Measurements from ENCODE around the gene RPTOR. TPM values are rescaled to one million over a fixed set of nuclear protein-coding genes. Genes with fewer than 3 reads are reported as not detected.

RPTOR gene
- total RNA-seq, 1 experiment from 2014 or later = 66.7 TPM

DNA sequence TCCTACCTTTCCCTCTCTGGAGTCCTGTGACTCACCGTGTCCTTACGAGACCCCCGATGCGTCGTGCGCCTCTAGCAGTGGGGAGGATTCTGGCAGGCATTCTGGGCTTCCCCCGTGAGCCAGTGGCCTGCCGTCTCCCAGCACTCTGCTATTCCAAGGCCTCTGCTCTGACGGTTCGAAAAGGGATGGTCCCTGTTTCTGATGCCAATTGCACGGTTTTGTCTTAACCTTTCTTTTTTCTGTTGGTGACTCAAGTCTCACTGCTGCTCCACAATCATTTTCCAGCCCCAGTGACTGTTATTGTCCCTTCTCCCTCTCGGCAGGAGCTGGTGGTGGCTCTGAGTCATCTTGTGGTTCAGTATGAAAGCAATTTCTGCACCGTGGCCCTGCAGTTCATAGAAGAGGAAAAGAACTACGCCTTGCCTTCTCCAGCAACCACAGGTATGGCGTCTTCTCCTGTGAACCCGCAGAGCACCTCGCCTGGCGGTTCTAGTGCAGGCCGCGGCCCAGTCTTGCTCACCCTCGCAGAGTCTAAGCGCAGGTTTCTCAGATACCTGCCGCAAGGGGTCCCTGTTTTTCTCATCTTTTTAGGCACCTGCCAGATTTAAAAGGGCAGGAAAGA is 346.9 kb downstream of the RPTOR start:
- H3K27ac Mint-ChIP-seq (ENCODE audit: unreplicated experiment) = no peak overlapping the region
- H3K36me3 Mint-ChIP-seq (ENCODE audit: insufficient read depth, unreplicated experiment) = peaks cover 33% of the 10 kb centered on the region
- intact Hi-C loops (cut with micrococcal nuclease; ENCODE audit: unreplicated experiment) = no loop called here
- H3K27me3 Mint-ChIP-seq (ENCODE audit: insufficient read depth, unreplicated experiment) = no peaks in the 10 kb centered on the region
- BruUV-seq (replicated peaks) = no TSS peak
- Histone ChIP-seq H3K27me3 (replicated peaks; ENCODE audit: control insufficient read depth, insufficient read depth, low read length) (no peaks in the 10 kb centered on the region), H3K9me3 (no peaks in the 10 kb centered on the region), H3K36me3 (ENCODE audit: control insufficient read depth, insufficient read depth, low read length) (no peaks in the 10 kb centered on the region), H3K4me3 (ENCODE audit: low read depth, low read length) (no peak overlapping the region), H3K4me1 (no peaks in the 10 kb centered on the region)
- H3K4me3 Mint-ChIP-seq (ENCODE audit: unreplicated experiment) = no peak overlapping the region
- TF ChIP-seq, protein P1, sequence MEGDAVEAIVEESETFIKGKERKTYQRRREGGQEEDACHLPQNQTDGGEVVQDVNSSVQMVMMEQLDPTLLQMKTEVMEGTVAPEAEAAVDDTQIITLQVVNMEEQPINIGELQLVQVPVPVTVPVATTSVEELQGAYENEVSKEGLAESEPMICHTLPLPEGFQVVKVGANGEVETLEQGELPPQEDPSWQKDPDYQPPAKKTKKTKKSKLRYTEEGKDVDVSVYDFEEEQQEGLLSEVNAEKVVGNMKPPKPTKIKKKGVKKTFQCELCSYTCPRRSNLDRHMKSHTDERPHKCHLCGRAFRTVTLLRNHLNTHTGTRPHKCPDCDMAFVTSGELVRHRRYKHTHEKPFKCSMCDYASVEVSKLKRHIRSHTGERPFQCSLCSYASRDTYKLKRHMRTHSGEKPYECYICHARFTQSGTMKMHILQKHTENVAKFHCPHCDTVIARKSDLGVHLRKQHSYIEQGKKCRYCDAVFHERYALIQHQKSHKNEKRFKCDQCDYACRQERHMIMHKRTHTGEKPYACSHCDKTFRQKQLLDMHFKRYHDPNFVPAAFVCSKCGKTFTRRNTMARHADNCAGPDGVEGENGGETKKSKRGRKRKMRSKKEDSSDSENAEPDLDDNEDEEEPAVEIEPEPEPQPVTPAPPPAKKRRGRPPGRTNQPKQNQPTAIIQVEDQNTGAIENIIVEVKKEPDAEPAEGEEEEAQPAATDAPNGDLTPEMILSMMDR (IDR thresholded peaks at IDR 0.05; ENCODE audit: insufficient read depth in 1 of 2, low read depth in 1 of 2, low read length in 1 of 2, severe bottlenecking in 1 of 2, unreplicated experiment in 1 of 2) = no peak
- no peaks in the 10 kb centered on the region for H3K4me1 Mint-ChIP-seq (ENCODE audit: low read depth, unreplicated experiment)
- no peaks in the 10 kb centered on the region for H3K9me3 Mint-ChIP-seq (ENCODE audit: unreplicated experiment)
- no peak for DNase-seq
- ChIA-PET POLR2A (no interaction called here), CTCF (no interaction called here)

GRCh38 chr17:80892019-80892855 is 347.6 kb downstream of the RPTOR start:
- H3K4me3 ChIP-seq (ENCODE audit: low read depth, low read length) = no peak overlapping the region
- Mint-ChIP-seq H3K36me3 (ENCODE audit: insufficient read depth, unreplicated experiment) (peaks cover 31% of the 10 kb centered on the region), H3K27ac (ENCODE audit: unreplicated experiment) (no peak overlapping the region), H3K9me3 (ENCODE audit: unreplicated experiment) (no peaks in the 10 kb centered on the region), H3K27me3 (ENCODE audit: insufficient read depth, unreplicated experiment) (no peaks in the 10 kb centered on the region), H3K4me1 (ENCODE audit: low read depth, unreplicated experiment) (no peaks in the 10 kb centered on the region), H3K4me3 (ENCODE audit: unreplicated experiment) (no peak overlapping the region)
- intact Hi-C loops (cut with micrococcal nuclease; ENCODE audit: unreplicated experiment) = no loop called here
- BruUV-seq (replicated peaks) = no TSS peak
- H3K36me3 ChIP-seq (ENCODE audit: control insufficient read depth, insufficient read depth, low read length) = no peaks in the 10 kb centered on the region
- H3K9me3 ChIP-seq = no peaks in the 10 kb centered on the region
- TF ChIP-seq, protein P1 (IDR thresholded peaks at IDR 0.05; ENCODE audit: insufficient read depth in 1 of 2, low read depth in 1 of 2, low read length in 1 of 2, severe bottlenecking in 1 of 2, unreplicated experiment in 1 of 2) = no peak
- no peaks in the 10 kb centered on the region for H3K4me1 ChIP-seq
- DNase-seq = no peak
- H3K27me3 ChIP-seq (replicated peaks; ENCODE audit: control insufficient read depth, insufficient read depth, low read length) = no peaks in the 10 kb centered on the region
- ChIA-PET CTCF (no interaction called here), POLR2A (no interaction called here)

DNA sequence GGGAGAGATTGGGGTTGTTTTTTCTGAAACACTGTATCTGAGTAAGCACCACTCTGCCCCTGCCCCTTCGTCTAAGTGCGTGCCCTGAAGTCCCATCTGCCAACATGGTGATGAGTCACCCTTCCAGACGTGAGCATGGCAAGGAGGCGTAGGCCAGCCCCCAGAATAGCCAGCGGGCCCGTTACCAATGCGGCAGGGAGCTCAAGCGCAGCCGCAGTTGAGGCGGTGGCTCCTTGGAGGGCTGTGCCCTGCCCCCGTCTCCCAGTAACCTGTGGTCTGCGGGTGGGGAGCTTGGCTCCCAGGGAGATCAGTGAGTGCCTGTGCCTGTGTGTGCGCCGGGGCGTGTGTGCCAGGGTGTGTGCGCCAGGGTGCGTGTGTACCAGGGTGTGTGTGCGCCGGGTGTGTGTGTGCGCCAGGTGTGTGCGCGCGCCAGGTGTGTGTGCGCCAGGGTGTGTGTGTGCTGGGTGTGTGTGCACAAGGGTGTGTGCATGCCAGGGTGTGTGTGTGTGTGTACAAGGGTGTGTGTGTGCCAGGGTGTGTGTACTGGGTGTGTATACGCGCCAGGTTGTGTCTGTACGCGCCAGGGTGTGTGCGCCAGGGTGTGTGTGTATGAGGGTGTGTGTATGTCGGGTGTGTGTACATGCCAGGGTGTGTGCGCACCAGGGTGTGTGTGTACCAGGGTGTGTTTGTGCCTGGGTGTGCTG is 348.4 kb downstream of the RPTOR start:
- Mint-ChIP-seq H3K4me1 (ENCODE audit: low read depth, unreplicated experiment) (no peaks in the 10 kb centered on the region), H3K27ac (ENCODE audit: unreplicated experiment) (no peak overlapping the region)

More for the DNA sequence above, 348.4 kb downstream of the RPTOR start:
- no peaks in the 10 kb centered on the region for H3K4me1 ChIP-seq
- no peaks in the 10 kb centered on the region for H3K27me3 ChIP-seq (replicated peaks; ENCODE audit: control insufficient read depth, insufficient read depth, low read length)
- Mint-ChIP-seq H3K27me3 (ENCODE audit: insufficient read depth, unreplicated experiment) (no peaks in the 10 kb centered on the region), H3K36me3 (ENCODE audit: insufficient read depth, unreplicated experiment) (peaks cover 30% of the 10 kb centered on the region), H3K4me3 (ENCODE audit: unreplicated experiment) (no peak overlapping the region), H3K9me3 (ENCODE audit: unreplicated experiment) (no peaks in the 10 kb centered on the region)
- ChIA-PET CTCF (no interaction called here), POLR2A (no interaction called here)
- intact Hi-C loops (cut with micrococcal nuclease; ENCODE audit: unreplicated experiment) = no loop called here
- no peaks in the 10 kb centered on the region for H3K9me3 ChIP-seq
- DNase-seq = no peak
- H3K4me3 ChIP-seq (ENCODE audit: low read depth, low read length) = no peak overlapping the region
- TF ChIP-seq, protein P1 (IDR thresholded peaks at IDR 0.05; ENCODE audit: insufficient read depth in 1 of 2, low read depth in 1 of 2, low read length in 1 of 2, severe bottlenecking in 1 of 2, unreplicated experiment in 1 of 2) = no peak
- BruUV-seq (replicated peaks) = no TSS peak
- H3K36me3 ChIP-seq (ENCODE audit: control insufficient read depth, insufficient read depth, low read length) = no peaks in the 10 kb centered on the region
